MM.1S (cell line): Measurements from ENCODE around the gene PTH1R.

Experiments used
- CTCF ChIP-seq: fragments of 300-600 bp; sonication (generic); IDR thresholded peaks from 2 replicates; pipeline ENCODE4 v1.5.1; 2016; ENCODE audit warnings: antibody characterized with exemption, low read length, mixed read lengths
- EZH2 ChIP-seq: fragments of 300-600 bp; sonication (generic); optimal IDR thresholded peaks from 2 replicates; pipeline ENCODE3; 2017; ENCODE audit warnings: low read depth, mild to moderate bottlenecking, antibody characterized with exemption, low read length, mixed read lengths

- TF ChIP-seq EZH2 = no peak
- no peak for TF ChIP-seq CTCF
These were observed 28.4 kb upstream of the PTH1R start for GRCh38 chr3:46849045-46849631.
